Gastroesophageal sphincter (tissue), 3 donors: ENCODE measurements around the gene DSCAML1.

ENCODE experiments used
- CTCF ChIP-seq, 4 experiments: fragments of 200-600 bp in 2 of 4; fragments of 450-650 bp in 2 of 4; sonication (generic) in 1 of 4; IDR thresholded peaks; one replicate each; pipeline ENCODE4 v1.5.1; 2017 to 2019; ENCODE audit warnings: antibody characterized with exemption in 4 of 4, mild to moderate bottlenecking in 2 of 4, moderate library complexity in 2 of 4
- EP300 ChIP-seq: sonication (generic); formaldehyde crosslinking; IDR thresholded peaks from one replicate; pipeline ENCODE4 v1.6.1; 2017; ENCODE audit warnings: antibody characterized with exemption, mild to moderate bottlenecking

DNA sequence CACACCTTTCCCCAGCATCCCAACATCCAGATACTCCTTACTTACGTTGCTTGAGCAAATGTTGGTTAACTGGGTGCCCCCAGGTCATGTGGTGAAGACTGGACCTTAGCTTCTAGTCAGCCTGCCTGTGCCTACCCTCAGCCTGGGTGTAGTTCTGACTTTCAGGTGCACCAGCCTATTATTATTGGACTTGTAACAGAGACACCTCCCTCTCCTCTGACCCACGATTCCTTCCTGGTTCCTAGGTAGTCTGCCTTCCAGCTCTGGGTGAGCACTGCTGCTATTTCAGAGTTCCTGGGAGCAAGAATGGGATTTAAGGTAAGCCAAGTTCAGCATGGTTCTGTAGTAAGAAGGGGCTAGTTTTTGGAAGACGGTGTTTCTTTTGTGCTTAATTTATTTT is 138.2 kb downstream of the DSCAML1 start:
- TF ChIP-seq EP300 (no peak), CTCF (IDR thresholded peaks at IDR 0.05) (no peak)
